ENCODE results near the gene CRABP1.

DNA sequence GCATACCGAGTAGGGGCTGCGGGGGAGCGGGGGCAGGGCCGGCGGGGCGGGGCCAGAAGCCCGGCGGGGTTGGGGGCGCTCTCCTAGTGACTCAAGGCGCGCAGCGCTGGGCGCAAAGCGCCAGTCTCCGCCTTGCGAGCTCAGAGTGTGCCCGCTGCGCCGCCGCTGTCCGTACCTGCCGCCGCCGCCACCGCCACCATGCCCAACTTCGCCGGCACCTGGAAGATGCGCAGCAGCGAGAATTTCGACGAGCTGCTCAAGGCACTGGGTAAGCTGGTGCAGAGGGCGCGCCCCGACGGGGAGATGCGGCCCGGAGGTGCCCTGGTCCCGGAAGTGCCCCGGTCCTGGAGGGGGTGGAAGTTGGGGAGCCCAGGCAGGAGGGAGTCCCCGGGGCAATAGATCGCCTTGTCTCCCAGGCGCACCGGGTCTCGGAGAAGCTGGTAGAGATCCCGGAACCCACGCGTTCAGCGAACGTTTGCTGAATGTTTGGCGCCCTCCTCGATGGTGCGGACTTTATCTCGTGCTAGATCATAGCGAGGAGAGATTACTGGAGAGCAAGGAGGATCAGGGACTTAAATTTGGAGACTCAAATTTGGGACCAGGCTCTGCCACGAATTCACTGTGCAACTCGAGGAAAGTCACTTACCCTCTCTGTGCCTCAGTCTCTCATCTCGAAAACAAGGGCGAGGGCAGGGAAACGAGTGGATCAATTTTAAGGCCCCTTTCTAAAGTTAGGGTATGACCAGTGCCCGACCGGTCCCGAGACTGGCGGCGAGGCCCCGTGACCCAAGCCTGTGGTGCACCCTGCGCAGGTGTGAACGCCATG lies at the start of gene CRABP1:
- TF ChIP-seq ESRRA (IDR thresholded peaks at IDR 0.05; ENCODE audit: borderline replicate concordance, low read length) = no peak
- no peak for TF ChIP-seq MAFK (IDR thresholded peaks at IDR 0.05; ENCODE audit: partially characterized antibody)
- no peak for TF ChIP-seq HDAC2 (IDR thresholded peaks at IDR 0.05)
- no peak for TF ChIP-seq ZSCAN20 (CRISPR knock-in tag; IDR thresholded peaks at IDR 0.05)
- no peak for TF ChIP-seq SREBF2 (IDR thresholded peaks at IDR 0.05)
- TF ChIP-seq, protein P1, sequence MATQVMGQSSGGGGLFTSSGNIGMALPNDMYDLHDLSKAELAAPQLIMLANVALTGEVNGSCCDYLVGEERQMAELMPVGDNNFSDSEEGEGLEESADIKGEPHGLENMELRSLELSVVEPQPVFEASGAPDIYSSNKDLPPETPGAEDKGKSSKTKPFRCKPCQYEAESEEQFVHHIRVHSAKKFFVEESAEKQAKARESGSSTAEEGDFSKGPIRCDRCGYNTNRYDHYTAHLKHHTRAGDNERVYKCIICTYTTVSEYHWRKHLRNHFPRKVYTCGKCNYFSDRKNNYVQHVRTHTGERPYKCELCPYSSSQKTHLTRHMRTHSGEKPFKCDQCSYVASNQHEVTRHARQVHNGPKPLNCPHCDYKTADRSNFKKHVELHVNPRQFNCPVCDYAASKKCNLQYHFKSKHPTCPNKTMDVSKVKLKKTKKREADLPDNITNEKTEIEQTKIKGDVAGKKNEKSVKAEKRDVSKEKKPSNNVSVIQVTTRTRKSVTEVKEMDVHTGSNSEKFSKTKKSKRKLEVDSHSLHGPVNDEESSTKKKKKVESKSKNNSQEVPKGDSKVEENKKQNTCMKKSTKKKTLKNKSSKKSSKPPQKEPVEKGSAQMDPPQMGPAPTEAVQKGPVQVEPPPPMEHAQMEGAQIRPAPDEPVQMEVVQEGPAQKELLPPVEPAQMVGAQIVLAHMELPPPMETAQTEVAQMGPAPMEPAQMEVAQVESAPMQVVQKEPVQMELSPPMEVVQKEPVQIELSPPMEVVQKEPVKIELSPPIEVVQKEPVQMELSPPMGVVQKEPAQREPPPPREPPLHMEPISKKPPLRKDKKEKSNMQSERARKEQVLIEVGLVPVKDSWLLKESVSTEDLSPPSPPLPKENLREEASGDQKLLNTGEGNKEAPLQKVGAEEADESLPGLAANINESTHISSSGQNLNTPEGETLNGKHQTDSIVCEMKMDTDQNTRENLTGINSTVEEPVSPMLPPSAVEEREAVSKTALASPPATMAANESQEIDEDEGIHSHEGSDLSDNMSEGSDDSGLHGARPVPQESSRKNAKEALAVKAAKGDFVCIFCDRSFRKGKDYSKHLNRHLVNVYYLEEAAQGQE (IDR thresholded peaks at IDR 0.05) = no peak
- TF ChIP-seq, protein P2, sequence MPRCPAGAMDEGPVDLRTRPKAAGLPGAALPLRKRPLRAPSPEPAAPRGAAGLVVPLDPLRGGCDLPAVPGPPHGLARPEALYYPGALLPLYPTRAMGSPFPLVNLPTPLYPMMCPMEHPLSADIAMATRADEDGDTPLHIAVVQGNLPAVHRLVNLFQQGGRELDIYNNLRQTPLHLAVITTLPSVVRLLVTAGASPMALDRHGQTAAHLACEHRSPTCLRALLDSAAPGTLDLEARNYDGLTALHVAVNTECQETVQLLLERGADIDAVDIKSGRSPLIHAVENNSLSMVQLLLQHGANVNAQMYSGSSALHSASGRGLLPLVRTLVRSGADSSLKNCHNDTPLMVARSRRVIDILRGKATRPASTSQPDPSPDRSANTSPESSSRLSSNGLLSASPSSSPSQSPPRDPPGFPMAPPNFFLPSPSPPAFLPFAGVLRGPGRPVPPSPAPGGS (IDR thresholded peaks at IDR 0.05) = no peak
- TF ChIP-seq, protein P3, sequence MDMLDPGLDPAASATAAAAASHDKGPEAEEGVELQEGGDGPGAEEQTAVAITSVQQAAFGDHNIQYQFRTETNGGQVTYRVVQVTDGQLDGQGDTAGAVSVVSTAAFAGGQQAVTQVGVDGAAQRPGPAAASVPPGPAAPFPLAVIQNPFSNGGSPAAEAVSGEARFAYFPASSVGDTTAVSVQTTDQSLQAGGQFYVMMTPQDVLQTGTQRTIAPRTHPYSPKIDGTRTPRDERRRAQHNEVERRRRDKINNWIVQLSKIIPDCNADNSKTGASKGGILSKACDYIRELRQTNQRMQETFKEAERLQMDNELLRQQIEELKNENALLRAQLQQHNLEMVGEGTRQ (IDR thresholded peaks at IDR 0.05) = no peak
- TF ChIP-seq MYC (IDR thresholded peaks at IDR 0.05; ENCODE audit: borderline replicate concordance, low read length) = no peak
